ENCODE measurements around the gene POU2AF1.
"Not testable (repeated sequence)": the region's sequence is repeated elsewhere in the genome, so short reads cannot be mapped to it uniquely, and the experiment has no call there.

Gene POU2AF1

GRCh38 chr11:111320199-111320598 lies 58.9 kb downstream of the POU2AF1 start:
- not testable (repeated sequence) for DNase-seq (ENCODE audit: low read depth in 2 of 2)

GRCh38 chr11:111319296-111319695 lies 59.8 kb downstream of the POU2AF1 start:
- DNase-seq (ENCODE audit: low read depth in 2 of 2), result no peak

- no peak for DNase-seq (ENCODE audit: low read depth in 2 of 2)
These were observed 67.0 kb downstream of the POU2AF1 start for GRCh38 chr11:111312076-111312475.

- no peak for DNase-seq (ENCODE audit: low read depth in 2 of 2)
These were observed 68.4 kb downstream of the POU2AF1 start for GRCh38 chr11:111310723-111311122.

GRCh38 chr11:111310088-111310487 lies 69.0 kb downstream of the POU2AF1 start:
- no peak for DNase-seq (ENCODE audit: low read depth in 2 of 2)

GRCh38 chr11:111309215-111309915 lies 69.7 kb downstream of the POU2AF1 start:
- no peak for DNase-seq (ENCODE audit: low read depth in 2 of 2)

GRCh38 chr11:111308140-111308539 lies 70.9 kb downstream of the POU2AF1 start:
- DNase-seq (ENCODE audit: low read depth in 2 of 2), result no peak

- no peak for DNase-seq (ENCODE audit: low read depth in 2 of 2)
These were observed 71.5 kb downstream of the POU2AF1 start for GRCh38 chr11:111307472-111308108.

GRCh38 chr11:111306321-111306720 lies 72.8 kb downstream of the POU2AF1 start:
- no peak for DNase-seq (ENCODE audit: low read depth in 2 of 2)

- no peak for DNase-seq (ENCODE audit: low read depth in 2 of 2)
These were observed 73.2 kb downstream of the POU2AF1 start for GRCh38 chr11:111305876-111306275.

- DNase-seq (ENCODE audit: low read depth in 2 of 2), result no peak
These were observed 73.8 kb downstream of the POU2AF1 start for GRCh38 chr11:111305162-111305802.

- DNase-seq (ENCODE audit: low read depth in 2 of 2), result no peak
These were observed 75.6 kb downstream of the POU2AF1 start for GRCh38 chr11:111303461-111303860.

GRCh38 chr11:111302298-111302697 lies 76.8 kb downstream of the POU2AF1 start:
- no peak for DNase-seq (ENCODE audit: low read depth in 2 of 2)

Data from stimulated activated CD8-positive, alpha-beta memory T cell treated with anti-CD3 and anti-CD28 coated beads, Interleukin-2, amount 100 ng/mL, for 48 hours (primary cell).